Tibial nerve (tissue), 4 donors: ENCODE data around the gene WNT16. TPM values are rescaled to one million over a fixed set of nuclear protein-coding genes. Genes with fewer than 3 reads are reported as not detected.

ENCODE experiments used
- DNase-seq, 2 donors: peaks; one replicate each; pipeline ENCODE4 v3.0.0-alpha.2; 2019; ENCODE audit warnings: low spot score in 2 of 2
- H3K27ac ChIP-seq, 4 donors: fragments of 200-600 bp; sonication (generic) in 3 of 4; one replicate each; pipeline ENCODE4 v1.5.1; 2017 to 2019; ENCODE audit warnings: mild to moderate bottlenecking in 1 of 4
- H3K27me3 ChIP-seq, 2 donors: fragments of 200-600 bp; sonication (generic) in 1 of 2; one replicate each; pipeline versions ENCODE4 v1.5.1 to v1.6.0; 2017 to 2019
- H3K36me3 ChIP-seq, 3 donors: fragments of 200-600 bp; sonication (generic); one replicate each; pipeline ENCODE4 v1.5.1; 2018 to 2019
- H3K4me1 ChIP-seq, 4 donors: fragments of 200-600 bp; sonication (generic) in 3 of 4; one replicate each; pipeline ENCODE4 v1.5.1; 2017 to 2019
- H3K4me3 ChIP-seq, 4 donors: fragments of 200-600 bp; sonication (generic) in 3 of 4; one replicate each; pipeline ENCODE4 v1.5.1; 2017 to 2019; ENCODE audit warnings: mild to moderate bottlenecking in 1 of 4, moderate library complexity in 1 of 4
- H3K9me3 ChIP-seq, 4 donors: fragments of 200-600 bp; sonication (generic) in 3 of 4; one replicate each; pipeline ENCODE4 v1.5.1; 2017 to 2019
- CTCF ChIP-seq, 5 experiments: fragments of 200-600 bp in 3 of 5; fragments of 450-650 bp in 2 of 5; sonication (generic) in 3 of 5; IDR thresholded peaks; one replicate each; pipeline ENCODE4 v1.5.1; 2016 to 2019; ENCODE audit warnings: antibody characterized with exemption in 5 of 5, mild to moderate bottlenecking in 3 of 5, moderate library complexity in 2 of 5
- EP300 ChIP-seq, 2 donors: sonication (generic); formaldehyde crosslinking; IDR thresholded peaks; one replicate each; pipeline ENCODE4 v1.6.1; 2017; ENCODE audit warnings: antibody characterized with exemption in 2 of 2, mild to moderate bottlenecking in 1 of 2
- POLR2A ChIP-seq, 2 donors: fragments of 450-650 bp; IDR thresholded peaks; one replicate each; pipeline ENCODE4 v1.6.1; 2017; ENCODE audit warnings: antibody characterized with exemption in 2 of 2, mild to moderate bottlenecking in 2 of 2, moderate library complexity in 2 of 2
- WGBS, 2 donors: methylation state at CpG; one replicate each; pipeline ENCODE4 v1.1.5; 2018; 5-methylcytosine and 5-hydroxymethylcytosine counted together
- total RNA-seq, 4 donors: library from RNA; depleted of rRNA; stranded (reverse); fragments of >200 nt; gene quantifications; one replicate each; pipeline ENCODE4 v1.1.0, GENCODE V29; 2016

Gene WNT16
- total RNA-seq, 4 donors from 2014 or later = 0.20 to 0.21 TPM; not detected in 2

GRCh38 chr7:121344093-121344492, 15.3 kb downstream of the WNT16 start:
- Histone ChIP-seq H3K27ac (no peak overlapping the region), H3K4me3 (no peak overlapping the region), H3K4me1 (no peaks in the 10 kb centered on the region), H3K9me3 (no peaks in the 10 kb centered on the region), H3K36me3 (peaks cover 0 to 21% (median 0%) of the 10 kb centered on the region in 3 donors), H3K27me3 (no peaks in the 10 kb centered on the region)
- 83 to 86% methylated on average over 2 of the region's 2 CpGs for WGBS, 2 donors
- DNase-seq = no peak
- no peak for TF ChIP-seq EP300 (IDR thresholded peaks at IDR 0.05)
- TF ChIP-seq CTCF (IDR thresholded peaks at IDR 0.05) = no peak
- TF ChIP-seq POLR2A (IDR thresholded peaks at IDR 0.05) = no peak

- WGBS, 2 donors = 90 to 96% methylated on average over 1 of the region's 1 CpG
- H3K27ac ChIP-seq = no peak overlapping the region
Measured at GRCh38 chr7:121344497-121344896, 15.7 kb downstream of the WNT16 start.

GRCh38 chr7:121351682-121352081, 22.9 kb downstream of the WNT16 start:
- Histone ChIP-seq H3K27me3 (no peaks in the 10 kb centered on the region), H3K4me3 (no peak overlapping the region), H3K4me1 (no peaks in the 10 kb centered on the region), H3K9me3 (no peaks in the 10 kb centered on the region), H3K36me3 (peaks cover 0 to 41% (median 0%) of the 10 kb centered on the region in 3 donors), H3K27ac (no peak overlapping the region)
- no peak for DNase-seq
- TF ChIP-seq POLR2A (IDR thresholded peaks at IDR 0.05) (no peak), CTCF (IDR thresholded peaks at IDR 0.05) (no peak), EP300 (IDR thresholded peaks at IDR 0.05) (no peak)

More at GRCh38 chr7:121344497-121344896, 15.7 kb downstream of the WNT16 start:
- Histone ChIP-seq H3K4me1 (no peaks in the 10 kb centered on the region), H3K27me3 (no peaks in the 10 kb centered on the region), H3K36me3 (peaks cover 0 to 21% (median 0%) of the 10 kb centered on the region in 3 donors), H3K4me3 (no peak overlapping the region), H3K9me3 (no peaks in the 10 kb centered on the region)
- TF ChIP-seq EP300 (IDR thresholded peaks at IDR 0.05) (no peak), CTCF (IDR thresholded peaks at IDR 0.05) (no peak)
- no peak for DNase-seq

GRCh38 chr7:121352323-121352722, 23.5 kb downstream of the WNT16 start:
- Histone ChIP-seq H3K4me3 (no peak overlapping the region), H3K9me3 (no peaks in the 10 kb centered on the region), H3K36me3 (peaks cover 0 to 41% (median 0%) of the 10 kb centered on the region in 3 donors), H3K27me3 (no peaks in the 10 kb centered on the region), H3K4me1 (no peaks in the 10 kb centered on the region), H3K27ac (no peak overlapping the region)
- no peak for DNase-seq
- TF ChIP-seq CTCF (IDR thresholded peaks at IDR 0.05) = no peak
- 66 to 86% methylated on average over 3 of the region's 3 CpGs for WGBS, 2 donors

GRCh38 chr7:121355574-121355973, 26.8 kb downstream of the WNT16 start:
- Histone ChIP-seq H3K9me3 (no peaks in the 10 kb centered on the region), H3K4me1 (no peaks in the 10 kb centered on the region), H3K4me3 (no peak overlapping the region), H3K27ac (no peak overlapping the region), H3K36me3 (peaks cover 0 to 65% (median 0%) of the 10 kb centered on the region in 3 donors), H3K27me3 (no peaks in the 10 kb centered on the region)
- TF ChIP-seq EP300 (IDR thresholded peaks at IDR 0.05) (no peak), POLR2A (IDR thresholded peaks at IDR 0.05) (no peak), CTCF (IDR thresholded peaks at IDR 0.05) (no peak)
- 90 to 93% methylated on average over 2 of the region's 2 CpGs for WGBS, 2 donors
- DNase-seq = no peak
